Liver (tissue), 9 donors: ENCODE results near the gene ARNT2. TPM values are rescaled to one million over a fixed set of nuclear protein-coding genes. Genes with fewer than 3 reads are reported as not detected.

Experiments used
- DNase-seq: peaks from one replicate; pipeline ENCODE4 v3.0.0-alpha.2; 2017; ENCODE audit warnings: low spot score
- H3K27ac ChIP-seq, 2 donors: one replicate each; pipeline ENCODE4 v1.7.0; 2013; ENCODE audit warnings: inconsistent platforms in 2 of 2, low read length in 2 of 2, control low read depth in 1 of 2, low read depth in 1 of 2, mild to moderate bottlenecking in 1 of 2
- H3K27me3 ChIP-seq, 4 donors: one replicate each; pipeline versions ENCODE4 v1.6.1 to v1.7.0; 2013; ENCODE audit warnings: low read length in 3 of 4, inconsistent platforms in 1 of 4, mild to moderate bottlenecking in 1 of 4, moderate library complexity in 1 of 4; ENCODE audit not compliant: control insufficient read depth in 4 of 4, insufficient read depth in 4 of 4
- H3K36me3 ChIP-seq, 4 donors: one replicate each; pipeline versions ENCODE4 v1.6.1 to v1.7.0; 2013; ENCODE audit warnings: low read length in 3 of 4, mild to moderate bottlenecking in 3 of 4, low read depth in 1 of 4, moderate library complexity in 1 of 4; ENCODE audit not compliant: control insufficient read depth in 4 of 4, insufficient read depth in 3 of 4
- H3K4me1 ChIP-seq, 4 donors: one replicate each; pipeline versions ENCODE4 v1.6.1 to v1.7.0; 2013; ENCODE audit warnings: low read length in 3 of 4, mild to moderate bottlenecking in 3 of 4, moderate library complexity in 1 of 4; ENCODE audit not compliant: control insufficient read depth in 4 of 4, insufficient read depth in 4 of 4
- H3K4me3 ChIP-seq, 3 donors: one replicate each; pipeline versions ENCODE4 v1.6.1 to v1.7.0; 2013; ENCODE audit warnings: low read length in 3 of 3, control low read depth in 1 of 3, low read depth in 1 of 3, mild to moderate bottlenecking in 1 of 3
- H3K9ac ChIP-seq, 2 donors: one replicate each; pipeline ENCODE4 v1.7.0; 2013; ENCODE audit warnings: low read length in 2 of 2, mild to moderate bottlenecking in 2 of 2, moderate library complexity in 2 of 2, control low read depth in 1 of 2, low read depth in 1 of 2
- H3K9me3 ChIP-seq, 4 donors: one replicate each; pipeline versions ENCODE4 v1.6.1 to v1.7.0; 2013; ENCODE audit warnings: low read length in 3 of 4; ENCODE audit not compliant: control insufficient read depth in 4 of 4
- CTCF ChIP-seq: fragments of 150-350 bp; IDR thresholded peaks from 2 replicates; pipeline ENCODE4 v1.5.1; 2017; ENCODE audit warnings: improper control_type of control experiment, low read depth, low read length; ENCODE audit not compliant: missing input control
- EGR1 ChIP-seq, 2 donors: IDR thresholded peaks; 2 replicates each; pipeline ENCODE4 v1.6.1; 2016 to 2018; ENCODE audit warnings: antibody characterized with exemption in 2 of 2, low read depth in 2 of 2
- FOXA2 ChIP-seq: IDR thresholded peaks from 2 replicates; pipeline ENCODE4 v1.6.1; 2016; ENCODE audit warnings: antibody characterized with exemption
- GABPA ChIP-seq, 2 donors: IDR thresholded peaks in 1 of 2; conservative IDR thresholded peaks in 1 of 2; 2 replicates each; pipeline ENCODE4 v1.6.1; 2016; ENCODE audit warnings: antibody characterized with exemption in 2 of 2, mild to moderate bottlenecking in 1 of 2, moderate library complexity in 1 of 2
- HNF4A ChIP-seq, 2 donors: conservative IDR thresholded peaks; 2 replicates each; pipeline ENCODE4 v1.6.1; 2016; ENCODE audit warnings: antibody characterized with exemption in 2 of 2, mild to moderate bottlenecking in 2 of 2
- JUND ChIP-seq, 2 donors: IDR thresholded peaks; 2 replicates each; pipeline ENCODE4 v1.6.1; 2016; ENCODE audit warnings: antibody characterized with exemption in 2 of 2
- NR2F2 ChIP-seq: IDR thresholded peaks from 2 replicates; pipeline ENCODE4 v1.6.1; 2016; ENCODE audit warnings: antibody characterized with exemption
- TAF1 ChIP-seq: conservative IDR thresholded peaks from 2 replicates; pipeline ENCODE4 v1.6.1; 2016; ENCODE audit warnings: antibody characterized with exemption, mild to moderate bottlenecking
- YY1 ChIP-seq: IDR thresholded peaks from 2 replicates; pipeline ENCODE4 v1.6.1; 2016; ENCODE audit warnings: antibody characterized with exemption, mild to moderate bottlenecking
- ZBTB33 ChIP-seq: IDR thresholded peaks from 2 replicates; pipeline ENCODE4 v1.6.1; 2016; ENCODE audit warnings: antibody characterized with exemption
- WGBS: extraction: QIAGEN DNeasy Blood & Tissue Kit; methylation state at CpG from one replicate; pipeline ENCODE4 v1.1.7; 2013; 5-methylcytosine and 5-hydroxymethylcytosine counted together
- polyA plus RNA-seq, 2 donors: library from polyadenylated mRNA; stranded (reverse) in 1 of 2; unstranded in 1 of 2; fragments of 200-250 nt in 1 of 2; fragments of >200 nt in 1 of 2; fragmentation: Nextera tagmentation in 1 of 2; extraction: Ambion mirVana in 1 of 2; gene quantifications; one replicate each; pipeline versions ENCODE4 v1.2.1 to v1.2.3, GENCODE V29; 2013 to 2015
- total RNA-seq, 2 donors: library from RNA; depleted of rRNA; stranded (reverse); fragments of >200 nt; gene quantifications; one replicate each; pipeline ENCODE4 v1.2.3, GENCODE V29; 2014
- donor health status: healthy.
- donor health status: healthy.
- donor health status: healthy.
- donor health status: healthy.
- donor health status: healthy.

ARNT2 gene
- total and polyA plus RNA-seq, 4 donors = 0.17 to 0.92 (median 0.54) TPM

- TF ChIP-seq ZBTB33 = no peak
Measured at GRCh38 chr15:80619680-80620079, 215.5 kb downstream of the ARNT2 start (continued).

GRCh38 chr15:80620141-80620540, 216.0 kb downstream of the ARNT2 start:
- peaks cover 0 to 12% (median under 1%) of the 10 kb centered on the region in 4 donors for H3K9me3 ChIP-seq
- DNase-seq = no peak
- H3K9ac ChIP-seq = no peak overlapping the region
- WGBS = 77% methylated on average over 3 of the region's 3 CpGs
- no peak overlapping the region for H3K27ac ChIP-seq
- H3K4me3 ChIP-seq = no peak overlapping the region
- peaks cover 5 to 9% (median 8%) of the 10 kb centered on the region in 4 donors for H3K4me1 ChIP-seq
- no peaks in the 10 kb centered on the region for H3K36me3 ChIP-seq
- no peak for TF ChIP-seq ZBTB33
- TF ChIP-seq NR2F2 = no peak
- TF ChIP-seq CTCF = no peak
- no peak for TF ChIP-seq GABPA (IDR thresholded peaks at IDR 0.05 in 1 of 2, conservative IDR thresholded peaks at IDR 0.05 in 1 of 2)
- no peak for TF ChIP-seq EGR1 (IDR thresholded peaks at IDR 0.05; ENCODE audit: low read depth in 2 of 2)
- TF ChIP-seq YY1 = no peak
- H3K27me3 ChIP-seq = peaks cover 0 to 2% (median 0%) of the 10 kb centered on the region in 4 donors

GRCh38 chr15:80620931-80621330, 216.7 kb downstream of the ARNT2 start:
- DNase-seq = no peak
- no peak overlapping the region for H3K27ac ChIP-seq
- TF ChIP-seq TAF1 (no peak), FOXA2 (no peak), HNF4A (conservative IDR thresholded peaks at IDR 0.05) (no peak), JUND (IDR thresholded peaks at IDR 0.05) (no peak)
- H3K36me3 ChIP-seq = no peaks in the 10 kb centered on the region
- peaks cover 0 to 2% (median 0%) of the 10 kb centered on the region in 4 donors for H3K27me3 ChIP-seq
- no peak overlapping the region for H3K4me3 ChIP-seq
- peaks cover 0 to 13% (median under 1%) of the 10 kb centered on the region in 4 donors for H3K9me3 ChIP-seq
- H3K9ac ChIP-seq = no peak overlapping the region
- peaks cover under 1 to 5% (median 3%) of the 10 kb centered on the region in 4 donors for H3K4me1 ChIP-seq
- 85% methylated on average over 5 of the region's 5 CpGs for WGBS
